NB4 (cell line): ENCODE measurements around the gene ACSM4.

Experiments
- DNase-seq: peaks from one replicate; pipeline ENCODE4 v3.0.0; 2010; ENCODE audit warnings: low read depth
- H3K4me3 ChIP-seq: one replicate; pipeline ENCODE4 v1.5.1; 2011; ENCODE audit warnings: mild to moderate bottlenecking, low read depth, low read length, moderate library complexity
- MYC ChIP-seq: IDR thresholded peaks from 2 replicates; pipeline ENCODE4 v1.6.1; 2011; ENCODE audit warnings: low read depth, low read length
- POLR2A ChIP-seq: IDR thresholded peaks from 2 replicates; pipeline ENCODE4 v1.6.1; 2011; ENCODE audit warnings: mild to moderate bottlenecking; ENCODE audit not compliant: insufficient read length; ENCODE audit errors: extremely low read depth
- TF ChIP-seq, protein P1 (sequence below): IDR thresholded peaks from one replicate; pipeline ENCODE4 v1.5.1; 2012; ENCODE audit warnings: low read depth, low read length
- TF ChIP-seq, protein P2 (sequence below): IDR thresholded peaks from 2 replicates; pipeline ENCODE4 v1.6.1; 2011; ENCODE audit warnings: low read depth, low read length

The ACSM4 gene, protein sequence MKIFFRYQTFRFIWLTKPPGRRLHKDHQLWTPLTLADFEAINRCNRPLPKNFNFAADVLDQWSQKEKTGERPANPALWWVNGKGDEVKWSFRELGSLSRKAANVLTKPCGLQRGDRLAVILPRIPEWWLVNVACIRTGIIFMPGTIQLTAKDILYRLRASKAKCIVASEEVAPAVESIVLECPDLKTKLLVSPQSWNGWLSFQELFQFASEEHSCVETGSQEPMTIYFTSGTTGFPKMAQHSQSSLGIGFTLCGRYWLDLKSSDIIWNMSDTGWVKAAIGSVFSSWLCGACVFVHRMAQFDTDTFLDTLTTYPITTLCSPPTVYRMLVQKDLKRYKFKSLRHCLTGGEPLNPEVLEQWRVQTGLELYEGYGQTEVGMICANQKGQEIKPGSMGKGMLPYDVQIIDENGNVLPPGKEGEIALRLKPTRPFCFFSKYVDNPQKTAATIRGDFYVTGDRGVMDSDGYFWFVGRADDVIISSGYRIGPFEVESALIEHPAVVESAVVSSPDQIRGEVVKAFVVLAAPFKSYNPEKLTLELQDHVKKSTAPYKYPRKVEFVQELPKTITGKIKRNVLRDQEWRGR

DNA sequence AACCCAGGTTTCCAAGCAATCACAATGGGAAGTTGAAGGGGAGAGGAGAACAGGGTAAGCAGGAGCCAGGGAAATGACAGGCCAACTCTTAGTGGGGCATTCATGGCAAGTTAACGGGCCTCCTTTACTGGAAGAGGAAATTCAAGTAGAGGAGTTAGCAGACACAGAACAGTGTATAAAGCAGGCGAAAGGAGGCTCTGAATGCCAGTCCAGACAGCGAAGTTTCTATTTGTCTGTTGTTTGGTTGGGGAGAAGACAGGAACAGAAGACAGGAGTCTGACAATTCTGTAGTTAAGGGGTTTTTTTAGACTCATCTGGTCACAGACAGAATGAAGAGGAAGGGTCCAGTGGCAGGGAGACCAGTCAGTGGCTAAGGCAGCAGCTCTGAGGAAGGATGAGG is at the start of gene ACSM4:
Gene ACSM4, plus strand, starts transcription at position 301 of the 400 bp plus-strand sequence. CDS start 260 bp downstream, outside the sequence.
- no peak for DNase-seq
- TF ChIP-seq POLR2A (no peak), MYC (no peak)
- TF ChIP-seq, protein P1, sequence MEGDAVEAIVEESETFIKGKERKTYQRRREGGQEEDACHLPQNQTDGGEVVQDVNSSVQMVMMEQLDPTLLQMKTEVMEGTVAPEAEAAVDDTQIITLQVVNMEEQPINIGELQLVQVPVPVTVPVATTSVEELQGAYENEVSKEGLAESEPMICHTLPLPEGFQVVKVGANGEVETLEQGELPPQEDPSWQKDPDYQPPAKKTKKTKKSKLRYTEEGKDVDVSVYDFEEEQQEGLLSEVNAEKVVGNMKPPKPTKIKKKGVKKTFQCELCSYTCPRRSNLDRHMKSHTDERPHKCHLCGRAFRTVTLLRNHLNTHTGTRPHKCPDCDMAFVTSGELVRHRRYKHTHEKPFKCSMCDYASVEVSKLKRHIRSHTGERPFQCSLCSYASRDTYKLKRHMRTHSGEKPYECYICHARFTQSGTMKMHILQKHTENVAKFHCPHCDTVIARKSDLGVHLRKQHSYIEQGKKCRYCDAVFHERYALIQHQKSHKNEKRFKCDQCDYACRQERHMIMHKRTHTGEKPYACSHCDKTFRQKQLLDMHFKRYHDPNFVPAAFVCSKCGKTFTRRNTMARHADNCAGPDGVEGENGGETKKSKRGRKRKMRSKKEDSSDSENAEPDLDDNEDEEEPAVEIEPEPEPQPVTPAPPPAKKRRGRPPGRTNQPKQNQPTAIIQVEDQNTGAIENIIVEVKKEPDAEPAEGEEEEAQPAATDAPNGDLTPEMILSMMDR = no peak
- TF ChIP-seq, protein P2, sequence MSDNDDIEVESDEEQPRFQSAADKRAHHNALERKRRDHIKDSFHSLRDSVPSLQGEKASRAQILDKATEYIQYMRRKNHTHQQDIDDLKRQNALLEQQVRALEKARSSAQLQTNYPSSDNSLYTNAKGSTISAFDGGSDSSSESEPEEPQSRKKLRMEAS = no peak
- no peak within 1 kb of the TSS for H3K4me3 ChIP-seq

DNA sequence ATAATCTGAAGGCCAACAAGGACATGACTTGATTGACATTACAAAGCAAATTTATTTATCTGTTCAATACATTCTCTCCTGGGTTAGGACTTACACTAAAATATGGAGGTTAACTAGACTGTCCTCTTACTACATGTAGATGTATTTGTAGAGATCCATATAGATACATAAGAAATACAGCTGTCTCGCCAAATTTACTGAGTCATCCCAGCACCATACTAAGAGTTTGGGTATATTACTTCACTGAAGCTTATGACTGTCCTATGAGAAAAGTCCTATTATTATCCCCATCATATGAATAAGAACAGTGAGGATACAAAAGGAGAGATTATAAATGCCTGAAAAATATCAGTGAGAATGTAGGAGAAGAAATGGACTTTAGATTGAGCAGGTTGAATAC is 44.8 kb upstream of the ACSM4 start:
- DNase-seq = no peak
- TF ChIP-seq MYC = no peak
- TF ChIP-seq, protein P1 = no peak
- no peak for TF ChIP-seq POLR2A
- TF ChIP-seq, protein P2 = no peak
- no peak overlapping the region for H3K4me3 ChIP-seq

DNA sequence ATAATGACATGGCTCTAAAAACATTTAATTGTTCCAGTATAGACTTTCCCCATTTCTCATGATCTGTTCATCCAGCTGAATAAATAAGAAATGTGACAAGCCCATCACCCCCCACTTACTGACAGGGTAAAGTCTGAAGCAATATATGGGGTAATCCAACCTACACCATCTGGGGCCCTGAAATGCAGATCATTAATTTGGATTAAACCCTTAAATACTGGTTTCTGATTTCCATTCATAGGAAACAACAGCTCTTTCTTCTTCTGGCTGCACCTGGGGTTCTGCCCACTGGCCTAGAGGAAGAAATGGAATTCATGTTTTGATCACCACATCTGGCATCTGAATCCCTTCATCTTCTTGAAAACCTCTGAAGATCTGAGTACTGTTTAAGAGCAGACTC is 39.3 kb upstream of the ACSM4 start:
- no peak overlapping the region for H3K4me3 ChIP-seq
- no peak for DNase-seq
- TF ChIP-seq, protein P2 = no peak
- TF ChIP-seq MYC (no peak), POLR2A (no peak)
- TF ChIP-seq, protein P1 = no peak

DNA sequence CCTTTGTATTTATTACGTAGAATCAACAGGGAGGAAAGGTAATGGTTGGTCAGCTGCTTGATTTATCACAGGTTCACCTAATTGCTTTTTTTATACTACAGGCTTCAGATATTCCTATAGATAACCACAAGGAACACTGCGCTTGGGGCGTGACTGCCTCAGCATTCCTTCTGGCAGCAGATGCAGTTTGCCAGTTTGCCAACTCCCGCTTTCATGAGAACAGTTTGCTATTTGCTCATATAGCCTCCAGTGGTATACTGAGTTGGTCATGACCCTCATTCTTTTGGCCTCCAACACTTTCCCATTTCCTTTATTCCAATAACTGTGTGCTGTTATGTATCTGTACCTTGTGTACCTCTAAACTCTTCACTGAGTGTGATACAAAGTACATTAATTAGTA is 38.6 kb upstream of the ACSM4 start:
- DNase-seq = no peak
- no peak for TF ChIP-seq MYC
- TF ChIP-seq, protein P2 = no peak
- TF ChIP-seq, protein P1 = no peak
- H3K4me3 ChIP-seq = no peak overlapping the region

DNA sequence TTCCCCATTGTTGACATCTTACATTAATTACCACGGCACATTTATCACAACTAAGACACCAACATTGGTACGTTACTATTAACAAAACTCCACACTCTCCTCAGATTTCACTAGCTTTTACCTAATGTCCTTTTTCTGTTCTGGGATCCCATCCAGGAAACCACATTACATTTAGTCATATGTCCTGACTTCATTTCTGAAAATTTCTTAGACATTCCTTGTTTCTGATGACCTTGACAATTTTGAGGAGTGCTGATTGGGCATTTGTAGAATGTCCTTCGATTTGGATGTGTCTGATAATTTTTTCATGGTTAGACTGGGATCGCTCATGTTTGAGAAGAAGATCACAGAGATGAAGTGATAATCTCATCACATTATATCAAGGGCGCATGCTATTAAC is 34.6 kb upstream of the ACSM4 start:
- no peak for DNase-seq
- TF ChIP-seq, protein P2 = no peak
- TF ChIP-seq POLR2A (no peak), MYC (no peak)
- TF ChIP-seq, protein P1 = no peak
- no peak overlapping the region for H3K4me3 ChIP-seq
